AG10803 (cell line): ENCODE data around the gene ATAD5.
"Not testable (repeated sequence)": the region's sequence is repeated elsewhere in the genome, so short reads cannot be mapped to it uniquely, and the experiment has no call there.

Experiments used
- DNase-seq: peaks from one replicate; pipeline ENCODE4 v3.0.0; 2010; ENCODE audit warnings: low read depth
- H3K4me3 ChIP-seq: 2 replicates; pipeline ENCODE4 v1.5.1; 2011; ENCODE audit warnings: mild to moderate bottlenecking, low read length, control low read depth
- TF ChIP-seq, protein P1 (sequence below): conservative IDR thresholded peaks from 2 replicates; pipeline ENCODE4 v1.5.1; 2011; ENCODE audit warnings: mild to moderate bottlenecking, low read length, control low read depth, inconsistent platforms

The ATAD5 gene

DNA sequence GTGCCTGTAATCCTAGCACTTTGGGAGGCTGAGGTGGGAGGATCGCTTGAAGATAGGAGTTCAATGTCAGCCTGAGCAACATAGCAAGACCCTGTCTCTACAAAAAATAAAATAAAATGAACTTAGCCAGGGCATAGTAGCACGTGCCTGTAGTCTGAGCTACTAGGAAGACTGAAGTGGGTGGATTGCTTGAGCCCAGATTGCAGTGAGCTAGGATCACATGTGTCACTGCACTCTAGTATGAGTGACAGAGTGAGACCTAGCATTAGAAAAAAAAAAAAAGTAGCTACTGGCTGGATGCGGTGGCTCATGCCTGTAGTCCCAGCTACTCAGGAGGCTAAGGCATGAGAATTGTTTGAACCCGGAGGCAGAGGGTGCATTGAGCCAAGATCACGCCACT lies 96.0 kb downstream of the ATAD5 start:
- DNase-seq: no peak
- TF ChIP-seq, protein P1, sequence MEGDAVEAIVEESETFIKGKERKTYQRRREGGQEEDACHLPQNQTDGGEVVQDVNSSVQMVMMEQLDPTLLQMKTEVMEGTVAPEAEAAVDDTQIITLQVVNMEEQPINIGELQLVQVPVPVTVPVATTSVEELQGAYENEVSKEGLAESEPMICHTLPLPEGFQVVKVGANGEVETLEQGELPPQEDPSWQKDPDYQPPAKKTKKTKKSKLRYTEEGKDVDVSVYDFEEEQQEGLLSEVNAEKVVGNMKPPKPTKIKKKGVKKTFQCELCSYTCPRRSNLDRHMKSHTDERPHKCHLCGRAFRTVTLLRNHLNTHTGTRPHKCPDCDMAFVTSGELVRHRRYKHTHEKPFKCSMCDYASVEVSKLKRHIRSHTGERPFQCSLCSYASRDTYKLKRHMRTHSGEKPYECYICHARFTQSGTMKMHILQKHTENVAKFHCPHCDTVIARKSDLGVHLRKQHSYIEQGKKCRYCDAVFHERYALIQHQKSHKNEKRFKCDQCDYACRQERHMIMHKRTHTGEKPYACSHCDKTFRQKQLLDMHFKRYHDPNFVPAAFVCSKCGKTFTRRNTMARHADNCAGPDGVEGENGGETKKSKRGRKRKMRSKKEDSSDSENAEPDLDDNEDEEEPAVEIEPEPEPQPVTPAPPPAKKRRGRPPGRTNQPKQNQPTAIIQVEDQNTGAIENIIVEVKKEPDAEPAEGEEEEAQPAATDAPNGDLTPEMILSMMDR: no peak
- no peak overlapping the region for H3K4me3 ChIP-seq

DNA sequence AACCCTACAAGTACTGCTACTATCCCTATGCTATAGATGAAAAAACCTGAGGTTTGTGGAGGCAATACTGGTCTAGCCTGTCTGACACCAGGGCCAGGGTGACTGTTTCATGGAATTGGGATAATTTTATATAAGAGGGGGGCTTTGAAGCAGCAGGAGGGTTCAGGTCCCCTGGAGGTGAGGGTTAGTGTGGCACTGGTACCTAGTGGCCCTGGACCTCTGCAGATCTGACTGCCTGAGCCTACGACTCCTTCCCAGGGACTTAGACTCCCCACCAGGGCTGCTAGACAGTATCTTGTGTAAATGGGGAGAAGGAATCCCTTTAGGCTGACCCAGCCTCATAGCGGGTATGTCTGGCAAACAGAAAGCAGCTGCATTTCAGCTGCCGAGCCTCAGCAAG lies 96.8 kb downstream of the ATAD5 start:
- TF ChIP-seq, protein P1: no peak
- no peak overlapping the region for H3K4me3 ChIP-seq
- DNase-seq: no peak

DNA sequence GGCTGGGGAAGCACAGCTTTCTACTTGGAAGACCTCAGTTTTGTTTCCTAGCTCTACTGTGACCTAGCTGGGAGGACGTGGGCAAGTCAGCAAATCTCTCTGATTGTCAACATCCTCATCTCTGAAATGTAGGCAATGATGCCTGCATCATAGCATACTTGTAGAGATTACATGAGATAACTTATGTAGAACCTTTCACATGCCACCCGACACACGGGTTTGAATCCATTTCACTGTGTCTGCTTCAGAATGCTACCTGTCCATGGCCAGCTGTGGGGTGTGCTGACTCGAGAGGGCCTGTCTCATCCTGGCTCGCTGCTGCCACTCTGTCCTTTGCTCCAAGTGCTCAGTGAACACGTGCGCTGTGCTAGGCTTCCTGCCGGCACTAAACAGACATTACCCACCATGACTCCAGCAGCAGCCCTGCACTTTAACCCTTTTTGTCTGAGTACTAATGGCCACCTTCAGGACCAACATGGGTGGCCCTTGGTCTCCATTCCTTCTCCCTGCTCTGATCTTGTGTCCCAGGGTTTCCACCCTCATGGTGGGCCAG lies 97.4 kb downstream of the ATAD5 start:
- TF ChIP-seq, protein P1: no peak

DNA sequence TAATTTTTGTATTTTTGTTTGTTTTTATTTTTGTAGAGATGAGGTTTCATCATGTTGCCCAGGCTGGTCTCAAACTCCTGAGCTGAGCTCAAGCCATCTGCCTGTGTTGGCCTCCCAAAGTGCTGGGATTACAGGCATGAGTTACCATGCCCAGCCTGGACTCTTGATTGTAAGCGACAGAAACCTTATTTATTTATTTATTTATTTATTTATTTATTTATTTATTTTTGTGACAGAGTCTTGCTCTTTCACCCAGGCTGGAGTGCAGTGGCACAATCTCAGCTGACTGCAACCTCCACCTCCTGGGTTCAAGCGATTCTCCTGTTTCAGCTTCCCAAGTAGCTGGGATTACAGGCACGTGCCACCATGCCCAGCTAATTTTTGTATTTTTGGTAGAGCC lies 98.1 kb downstream of the ATAD5 start:
- not testable (repeated sequence) for H3K4me3 ChIP-seq

More for the DNA sequence above, 97.4 kb downstream of the ATAD5 start:
- no peak for DNase-seq
- no peak overlapping the region for H3K4me3 ChIP-seq

DNA sequence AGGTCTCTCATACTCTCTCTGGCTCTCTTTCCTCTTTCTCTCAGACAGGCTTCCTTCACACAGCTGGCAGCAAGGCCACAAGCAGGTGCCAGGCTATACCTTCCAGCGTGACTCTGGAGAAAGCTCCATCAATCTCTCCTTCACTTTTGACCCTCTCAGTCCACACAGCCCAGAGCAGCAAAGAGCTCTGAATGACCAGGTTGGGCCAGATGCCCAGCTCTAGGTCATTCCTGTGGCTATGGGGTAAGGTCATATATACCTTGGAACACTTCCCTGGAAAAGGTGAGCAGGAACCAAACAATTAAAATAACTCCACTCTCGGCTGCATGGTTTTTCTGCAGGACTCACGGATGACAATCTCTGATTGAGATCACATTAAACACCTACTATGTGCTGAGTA lies 98.7 kb downstream of the ATAD5 start:
- TF ChIP-seq, protein P1: no peak
- no peak for DNase-seq
- no peak overlapping the region for H3K4me3 ChIP-seq

More for the DNA sequence above, 98.1 kb downstream of the ATAD5 start:
- DNase-seq: not testable (repeated sequence)

DNA sequence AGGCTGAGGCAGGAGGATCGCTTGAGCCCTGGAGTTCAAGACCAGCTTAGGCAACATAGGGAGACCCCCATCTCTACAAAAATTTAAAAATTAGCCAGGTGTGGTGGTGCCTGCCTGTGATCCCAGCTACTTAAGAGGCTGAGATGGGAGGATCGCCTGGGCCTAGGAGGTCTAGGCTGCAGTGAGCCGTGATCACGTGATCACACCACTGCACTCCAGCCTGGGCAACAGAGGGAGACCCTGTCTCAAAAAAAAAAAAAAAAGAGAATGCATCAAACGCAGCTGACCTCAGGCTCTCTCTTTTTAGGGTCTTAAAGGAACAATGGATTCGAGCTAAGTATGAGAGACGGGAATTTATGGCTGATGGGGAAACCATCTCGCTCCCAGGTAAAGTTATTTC lies 99.8 kb downstream of the ATAD5 start:
- not testable (repeated sequence) for H3K4me3 ChIP-seq, DNase-seq

DNA sequence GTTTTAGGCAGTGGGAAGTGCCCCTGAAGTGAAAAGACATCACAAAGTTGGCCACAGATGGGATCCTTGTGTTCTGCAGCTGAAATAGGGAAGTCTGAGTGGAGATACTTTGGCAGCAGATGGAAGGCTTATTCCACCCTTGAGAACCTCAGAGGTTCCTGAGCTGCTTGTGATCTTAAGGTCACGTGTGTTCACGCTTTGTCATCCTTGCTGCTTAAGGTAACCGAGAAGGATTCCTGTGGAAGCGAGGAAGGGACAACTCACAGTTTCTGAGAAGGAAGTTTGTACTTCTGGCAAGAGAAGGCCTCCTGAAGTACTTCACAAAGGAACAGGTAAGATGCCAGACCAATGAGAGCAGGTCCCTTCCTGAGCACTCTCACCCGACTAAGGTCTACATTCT lies 102.2 kb downstream of the ATAD5 start:
- no peak overlapping the region for H3K4me3 ChIP-seq
- no peak for DNase-seq
- TF ChIP-seq, protein P1: no peak

DNA sequence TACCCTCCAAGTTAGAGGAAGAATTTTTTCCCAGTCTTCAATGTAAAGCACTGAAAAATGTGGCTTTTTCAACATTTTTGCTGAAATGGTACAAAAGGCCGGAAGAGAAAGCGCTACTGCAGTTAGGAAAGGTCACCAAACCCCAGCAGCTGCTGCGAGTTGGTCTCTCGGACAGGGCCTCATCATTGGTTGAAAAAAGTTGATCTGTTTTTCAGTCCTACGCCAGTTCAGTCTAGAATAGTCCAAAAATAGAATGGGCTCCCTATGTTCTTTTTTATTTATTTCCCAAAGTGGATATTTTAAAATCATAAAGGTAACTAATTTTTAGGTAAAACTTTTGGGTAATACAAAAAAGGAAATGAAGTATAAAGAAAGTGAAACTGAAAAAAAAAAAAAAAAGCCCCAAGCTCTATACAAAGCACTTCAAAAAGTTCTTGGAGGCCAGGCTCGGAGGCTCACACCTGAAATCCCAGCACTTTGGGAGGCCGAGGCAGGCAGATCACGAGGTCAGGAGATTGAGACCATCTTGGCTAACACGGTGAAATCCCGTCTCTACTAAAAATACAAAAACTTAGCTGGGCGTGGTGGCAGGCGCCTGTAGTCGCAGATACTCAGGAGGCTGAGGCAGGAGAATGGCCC lies 107.4 kb downstream of the ATAD5 start:
- TF ChIP-seq, protein P1: no peak
- DNase-seq: no peak
- no peak overlapping the region for H3K4me3 ChIP-seq
